Mesodermal cell (in vitro differentiated cells): ENCODE results near the gene MREG.

Source experiments
- H3K27ac ChIP-seq: 2 replicates; pipeline ENCODE4 v1.7.0; 2013; ENCODE audit warnings: mild to moderate bottlenecking, low read depth, low read length, moderate library complexity; ENCODE audit not compliant: severe bottlenecking
- H3K36me3 ChIP-seq: 2 replicates; pipeline ENCODE4 v1.7.1; 2013; ENCODE audit warnings: mild to moderate bottlenecking, low read length, moderate library complexity; ENCODE audit not compliant: control insufficient read depth, insufficient read depth
- H3K4me1 ChIP-seq: one replicate; pipeline ENCODE4 v1.7.1; 2013; ENCODE audit warnings: mild to moderate bottlenecking, low read length; ENCODE audit not compliant: insufficient read depth, control insufficient read depth, poor library complexity, severe bottlenecking
- H3K4me3 ChIP-seq: 2 replicates; pipeline ENCODE4 v1.7.0; 2013; ENCODE audit warnings: low read length, control low read depth, mild to moderate bottlenecking; ENCODE audit not compliant: insufficient read depth, poor library complexity, severe bottlenecking; ENCODE audit errors: extremely low read depth
- H3K9me3 ChIP-seq: 2 replicates; pipeline ENCODE4 v1.7.1; 2013; ENCODE audit warnings: mild to moderate bottlenecking, low read length, moderate library complexity; ENCODE audit not compliant: control insufficient read depth
- WGBS, 2 experiments: methylation state at CpG; one replicate each; pipeline ENCODE4 v1.1.5; 2013; ENCODE audit warnings: missing lambda C conversion rate in 2 of 2; ENCODE audit not compliant: insufficient coverage in 2 of 2; 5-methylcytosine and 5-hydroxymethylcytosine counted together

Gene MREG

GRCh38 chr2:215917953-215918620 is 95.3 kb downstream of the MREG start:
- Histone ChIP-seq H3K9me3 (peaks cover 3% of the 10 kb centered on the region), H3K36me3 (no peaks in the 10 kb centered on the region), H3K4me1 (peaks cover 13% of the 10 kb centered on the region), H3K27ac (peak overlapping the region; percentile 33), H3K4me3 (no peak overlapping the region)
- WGBS, 2 experiments, result 71% methylated on average over 2 of the region's 3 CpGs; no CpG with 5 or more reads in 1 of the 2 experiments

GRCh38 chr2:215915441-215915840 is 97.9 kb downstream of the MREG start:
- WGBS, 2 experiments, result 100% methylated on average over 1 to 4 of the region's 5 CpGs
- Histone ChIP-seq H3K36me3 (no peaks in the 10 kb centered on the region), H3K4me1 (peaks cover 13% of the 10 kb centered on the region), H3K27ac (no peak overlapping the region), H3K4me3 (no peak overlapping the region), H3K9me3 (peaks cover 3% of the 10 kb centered on the region)

DNA sequence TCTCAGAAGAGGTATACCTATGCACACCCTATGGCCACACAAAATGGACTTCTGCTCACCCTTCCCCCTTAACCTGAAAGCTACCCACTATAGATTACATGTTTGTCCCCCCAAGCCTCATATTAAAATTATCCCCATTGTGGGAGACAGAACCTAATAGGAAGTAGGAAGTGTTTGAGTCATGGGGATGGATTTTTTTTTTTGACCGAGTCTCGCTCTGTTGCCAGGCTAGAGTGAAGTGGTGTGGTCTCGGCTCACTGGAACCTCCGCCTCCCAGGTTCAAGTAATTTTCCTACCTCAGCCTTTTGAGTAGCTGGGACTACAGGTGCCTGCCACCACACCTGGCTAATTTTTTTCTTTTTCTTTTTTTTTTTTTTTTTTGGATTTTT is 98.6 kb downstream of the MREG start:
- Histone ChIP-seq H3K27ac (no peak overlapping the region), H3K9me3 (peaks cover 3% of the 10 kb centered on the region), H3K4me1 (peaks cover 13% of the 10 kb centered on the region), H3K36me3 (no peaks in the 10 kb centered on the region), H3K4me3 (no peak overlapping the region)
- WGBS, 2 experiments, result no CpG with 5 or more reads among the region's 4 CpGs

DNA sequence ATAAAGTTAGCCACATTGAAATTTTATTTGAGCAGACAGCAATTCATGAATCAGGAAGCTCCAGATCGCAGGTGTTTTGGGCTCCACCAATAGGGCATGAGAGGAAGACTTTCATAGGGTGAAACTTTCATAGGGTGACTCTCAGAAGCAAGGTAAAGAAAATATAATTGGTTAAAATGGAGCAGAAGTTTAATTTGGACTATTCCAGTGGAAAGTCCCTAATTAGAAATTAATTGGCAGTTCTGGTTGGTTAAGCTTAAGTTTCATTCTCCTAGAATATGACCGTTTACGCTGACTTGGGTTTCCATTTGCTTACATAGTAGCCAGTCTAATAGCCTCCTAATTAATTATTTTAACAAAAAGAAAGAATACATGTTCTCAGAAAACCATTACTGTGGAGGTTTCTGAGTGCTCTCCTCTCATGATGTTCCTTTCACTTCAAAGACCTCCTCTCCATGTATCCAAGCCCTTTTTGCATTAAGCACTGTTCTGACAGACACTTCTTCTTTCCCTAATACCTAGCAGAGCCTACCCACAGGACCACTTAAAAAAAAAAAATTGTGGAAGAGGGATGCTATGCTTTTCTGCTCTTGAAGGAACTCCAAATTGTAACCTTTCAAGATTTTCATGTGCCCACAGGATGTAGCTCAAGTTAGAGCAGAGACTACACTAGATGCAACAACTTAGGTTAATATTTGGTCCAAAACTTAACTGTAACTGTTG is 99.1 kb downstream of the MREG start:
- WGBS, 2 experiments, result 83 to 100% methylated on average over 1 of the region's 3 CpGs
- no peak overlapping the region for H3K4me3 ChIP-seq

GRCh38 chr2:215912299-215912842 is 101.0 kb downstream of the MREG start:
- H3K9me3 ChIP-seq, result peaks cover 6% of the 10 kb centered on the region
- no peak overlapping the region for H3K27ac ChIP-seq
- no peaks in the 10 kb centered on the region for H3K36me3 ChIP-seq
- H3K4me3 ChIP-seq, result no peak overlapping the region
- WGBS, 2 experiments, result 73 to 83% methylated on average over 1 to 3 of the region's 6 CpGs
- no peaks in the 10 kb centered on the region for H3K4me1 ChIP-seq

More for the DNA sequence above, 99.1 kb downstream of the MREG start:
- H3K4me1 ChIP-seq, result peaks cover 12% of the 10 kb centered on the region
- no peaks in the 10 kb centered on the region for H3K36me3 ChIP-seq
- no peak overlapping the region for H3K27ac ChIP-seq
- H3K9me3 ChIP-seq, result peaks cover 6% of the 10 kb centered on the region

DNA sequence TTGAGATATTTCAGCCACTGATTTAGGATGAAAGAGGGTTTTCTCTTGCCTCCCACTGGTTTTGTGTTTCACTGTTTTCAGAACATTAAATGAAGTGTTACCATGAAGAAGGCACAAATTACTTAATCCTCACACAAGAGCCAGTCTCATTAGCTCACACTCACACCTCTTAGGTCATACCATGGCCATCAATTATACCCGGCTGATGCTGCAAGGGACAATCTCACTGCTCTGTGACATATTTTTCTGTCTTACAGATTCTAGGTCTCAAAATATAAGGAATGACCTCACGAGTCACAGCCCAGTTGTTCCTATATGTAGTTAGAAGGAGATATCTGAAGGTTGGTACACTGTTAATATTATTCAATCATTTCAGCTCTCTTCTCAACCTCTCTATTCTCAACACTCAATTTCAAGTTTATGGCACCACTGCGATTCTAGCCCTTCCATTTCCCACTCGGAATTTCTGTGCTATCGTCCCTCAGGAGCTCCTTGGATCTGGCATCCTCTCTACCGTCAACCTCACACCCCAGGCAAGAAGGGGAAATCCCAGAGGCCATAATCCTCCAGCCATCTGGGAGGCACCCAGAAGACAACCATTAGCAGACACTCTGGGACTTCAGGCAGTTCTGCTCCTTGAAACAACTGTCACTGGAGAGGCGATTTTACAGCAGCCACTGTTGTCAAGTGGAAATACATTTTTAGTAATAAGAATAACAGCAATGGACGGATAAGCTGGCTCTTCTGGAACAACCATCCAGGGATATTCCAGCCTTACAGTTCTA is 101.9 kb downstream of the MREG start:
- Histone ChIP-seq H3K4me3 (no peak overlapping the region), H3K4me1 (peaks cover 6% of the 10 kb centered on the region), H3K27ac (no peak overlapping the region), H3K9me3 (peaks cover 3% of the 10 kb centered on the region), H3K36me3 (no peaks in the 10 kb centered on the region)
- 92 to 93% methylated on average over 5 of the region's 8 CpGs for WGBS, 2 experiments

- no peaks in the 10 kb centered on the region for H3K36me3 ChIP-seq
- no peak overlapping the region for H3K27ac ChIP-seq
- H3K4me1 ChIP-seq, result peaks cover 8% of the 10 kb centered on the region
- H3K9me3 ChIP-seq, result peaks cover 2% of the 10 kb centered on the region
- no peak overlapping the region for H3K4me3 ChIP-seq
Measured at GRCh38 chr2:215910180-215910579, 103.2 kb downstream of the MREG start.

DNA sequence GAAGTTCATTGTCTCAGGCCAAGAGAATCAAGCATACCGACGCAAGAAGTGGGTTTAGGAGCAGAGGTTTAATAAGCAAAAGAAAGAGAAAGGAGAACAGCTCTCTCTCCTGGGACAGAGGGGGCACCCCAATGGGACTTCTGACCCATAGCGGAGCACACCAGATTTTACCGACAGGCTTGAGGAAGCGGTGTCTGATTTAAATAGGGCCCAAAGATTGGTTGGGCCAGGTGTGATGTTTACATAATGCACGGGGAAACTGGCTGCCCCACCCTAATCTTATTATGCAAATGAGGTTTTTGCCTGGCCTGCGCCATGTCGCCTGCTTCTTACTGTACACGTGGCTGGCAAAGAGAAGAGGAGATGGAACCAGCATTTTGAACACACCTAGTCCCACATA is 106.2 kb downstream of the MREG start:
- 92% methylated on average over 6 to 9 of the region's 9 CpGs for WGBS, 2 experiments
- Histone ChIP-seq H3K4me1 (peaks cover 16% of the 10 kb centered on the region), H3K9me3 (peaks cover 2% of the 10 kb centered on the region), H3K27ac (no peak overlapping the region), H3K4me3 (no peak overlapping the region), H3K36me3 (no peaks in the 10 kb centered on the region)

- H3K4me3 ChIP-seq, result no peak overlapping the region
- no peaks in the 10 kb centered on the region for H3K36me3 ChIP-seq
- no peak overlapping the region for H3K27ac ChIP-seq
- peaks cover 16% of the 10 kb centered on the region for H3K4me1 ChIP-seq
- H3K9me3 ChIP-seq, result peaks cover 2% of the 10 kb centered on the region
Measured at GRCh38 chr2:215906458-215906857, 106.9 kb downstream of the MREG start.

GRCh38 chr2:215905691-215906090 is 107.7 kb downstream of the MREG start:
- H3K36me3 ChIP-seq, result no peaks in the 10 kb centered on the region
- H3K9me3 ChIP-seq, result peaks cover 2% of the 10 kb centered on the region
- H3K4me1 ChIP-seq, result peaks cover 16% of the 10 kb centered on the region
- WGBS, 2 experiments, result 73 to 84% methylated on average over 5 of the region's 5 CpGs
- no peak overlapping the region for H3K27ac ChIP-seq
- H3K4me3 ChIP-seq, result no peak overlapping the region
